GM20000 (cell line): ENCODE measurements around the gene PERP.

Source experiments
- DNase-seq: peaks from one replicate; pipeline ENCODE4 v3.0.0; 2012; ENCODE audit warnings: low spot score
- CTCF ChIP-seq: IDR thresholded peaks from 2 replicates; pipeline ENCODE4 v1.5.1; 2012; ENCODE audit warnings: mild to moderate bottlenecking, control low read depth; ENCODE audit errors: extremely low read depth, missing control alignments

The PERP gene

GRCh38 chr6:138092686-138093085 lies 14.5 kb downstream of the PERP start:
- no peak for DNase-seq
- no peak for TF ChIP-seq CTCF

- TF ChIP-seq CTCF, result no peak
- no peak for DNase-seq
Measured at GRCh38 chr6:138089325-138089724, 17.9 kb downstream of the PERP start.

GRCh38 chr6:138088326-138088762 lies 18.9 kb downstream of the PERP start:
- DNase-seq, result no peak

GRCh38 chr6:138087593-138088325 lies 19.5 kb downstream of the PERP start:
- DNase-seq, result no peak
- TF ChIP-seq CTCF, result no peak

More at GRCh38 chr6:138088326-138088762, 18.9 kb downstream of the PERP start:
- TF ChIP-seq CTCF, result no peak

GRCh38 chr6:138086573-138087196 lies 20.5 kb downstream of the PERP start:
- TF ChIP-seq CTCF, result no peak
- no peak for DNase-seq

- no peak for DNase-seq
- no peak for TF ChIP-seq CTCF
Measured at GRCh38 chr6:138085839-138086222, 21.4 kb downstream of the PERP start.
